ENCODE data around the gene RNF31.

RNF31 gene

GRCh38 chr14:24121210-24121609 is 26.1 kb upstream of the RNF31 start:
- FAIRE-seq, result no peak
- TF ChIP-seq CTCF (IDR thresholded peaks at IDR 0.05; ENCODE audit: insufficient read depth, missing control alignments), result no peak
- no peak for DNase-seq (ENCODE audit: insufficient read length, low spot score)

- FAIRE-seq (no peak), DNase-seq (ENCODE audit: insufficient read length, low spot score) (no peak)
- no peak for TF ChIP-seq CTCF (IDR thresholded peaks at IDR 0.05; ENCODE audit: insufficient read depth, missing control alignments)
These were observed 24.9 kb upstream of the RNF31 start for GRCh38 chr14:24122416-24122815.

GRCh38 chr14:24122898-24123297 is 24.4 kb upstream of the RNF31 start:
- DNase-seq (ENCODE audit: insufficient read length, low spot score) (no peak), FAIRE-seq (no peak)
- no peak for TF ChIP-seq CTCF (IDR thresholded peaks at IDR 0.05; ENCODE audit: insufficient read depth, missing control alignments)

- DNase-seq (ENCODE audit: insufficient read length, low spot score), result no peak
- FAIRE-seq, result no peak
- TF ChIP-seq CTCF (IDR thresholded peaks at IDR 0.05; ENCODE audit: insufficient read depth, missing control alignments), result no peak
These were observed 23.6 kb upstream of the RNF31 start for GRCh38 chr14:24123424-24124417.

- no peak for TF ChIP-seq CTCF (IDR thresholded peaks at IDR 0.05; ENCODE audit: insufficient read depth, missing control alignments)
- DNase-seq (ENCODE audit: insufficient read length, low spot score), result no peak
- FAIRE-seq, result no peak
These were observed 20.4 kb upstream of the RNF31 start for GRCh38 chr14:24126939-24127338.

GRCh38 chr14:24127673-24128072 is 19.6 kb upstream of the RNF31 start:
- DNase-seq (ENCODE audit: insufficient read length, low spot score) (no peak), FAIRE-seq (no peak)
- TF ChIP-seq CTCF (IDR thresholded peaks at IDR 0.05; ENCODE audit: insufficient read depth, missing control alignments), result no peak

GRCh38 chr14:24129410-24129998 is 17.8 kb upstream of the RNF31 start:
- TF ChIP-seq CTCF (IDR thresholded peaks at IDR 0.05; ENCODE audit: insufficient read depth, missing control alignments), result no peak
- no peak for FAIRE-seq
- no peak for DNase-seq (ENCODE audit: insufficient read length, low spot score)
